Measurements from ENCODE around the gene ADAM33.
A peak's percentile ranks its signal among the peaks of the same experiment; 100 is the strongest.

DNA sequence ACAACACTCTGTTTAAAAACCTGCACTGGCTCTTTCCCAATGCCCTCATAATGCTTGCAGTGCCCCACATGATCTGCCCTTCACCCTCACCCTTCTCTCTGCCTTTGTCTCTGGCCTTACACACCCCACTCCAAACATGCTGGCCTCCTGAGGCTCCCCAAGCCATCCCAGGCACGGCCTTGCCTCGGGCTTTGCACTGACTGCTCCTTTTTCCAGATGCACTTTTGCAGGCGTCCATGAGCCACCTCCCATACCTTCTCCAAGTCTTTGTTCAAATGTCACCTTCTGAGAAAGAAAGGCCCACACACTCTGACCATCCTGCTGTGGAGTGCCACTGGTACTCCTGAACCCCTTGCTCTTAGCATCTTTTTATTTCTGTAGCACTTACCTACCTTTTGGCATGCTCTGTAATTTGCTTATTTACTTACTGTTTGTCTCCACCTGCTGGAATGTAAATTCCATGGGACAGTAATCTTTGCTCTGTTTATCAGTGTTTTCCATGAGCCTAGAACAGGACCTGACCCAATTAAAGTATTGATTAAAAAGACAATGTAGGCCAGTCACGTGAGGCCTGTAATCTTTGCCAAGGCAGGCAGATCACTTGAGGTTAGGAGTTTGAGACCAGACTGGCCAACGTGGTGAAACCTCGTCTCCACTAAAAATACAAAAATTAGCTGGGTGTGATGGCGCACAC lies 49.4 kb downstream of the ADAM33 start:
- TF ChIP-seq, protein P1, sequence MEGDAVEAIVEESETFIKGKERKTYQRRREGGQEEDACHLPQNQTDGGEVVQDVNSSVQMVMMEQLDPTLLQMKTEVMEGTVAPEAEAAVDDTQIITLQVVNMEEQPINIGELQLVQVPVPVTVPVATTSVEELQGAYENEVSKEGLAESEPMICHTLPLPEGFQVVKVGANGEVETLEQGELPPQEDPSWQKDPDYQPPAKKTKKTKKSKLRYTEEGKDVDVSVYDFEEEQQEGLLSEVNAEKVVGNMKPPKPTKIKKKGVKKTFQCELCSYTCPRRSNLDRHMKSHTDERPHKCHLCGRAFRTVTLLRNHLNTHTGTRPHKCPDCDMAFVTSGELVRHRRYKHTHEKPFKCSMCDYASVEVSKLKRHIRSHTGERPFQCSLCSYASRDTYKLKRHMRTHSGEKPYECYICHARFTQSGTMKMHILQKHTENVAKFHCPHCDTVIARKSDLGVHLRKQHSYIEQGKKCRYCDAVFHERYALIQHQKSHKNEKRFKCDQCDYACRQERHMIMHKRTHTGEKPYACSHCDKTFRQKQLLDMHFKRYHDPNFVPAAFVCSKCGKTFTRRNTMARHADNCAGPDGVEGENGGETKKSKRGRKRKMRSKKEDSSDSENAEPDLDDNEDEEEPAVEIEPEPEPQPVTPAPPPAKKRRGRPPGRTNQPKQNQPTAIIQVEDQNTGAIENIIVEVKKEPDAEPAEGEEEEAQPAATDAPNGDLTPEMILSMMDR (IDR thresholded peaks at IDR 0.05 in 2 of 3, conservative IDR thresholded peaks at IDR 0.05 in 1 of 3; ENCODE audit: borderline replicate concordance in 1 of 3, insufficient read depth in 1 of 3, low read depth in 2 of 3, low read length in 2 of 3): peak in 2 of 3 experiments; percentile 22 to 37; a peak in 3 of 6 replicates
- TF ChIP-seq ZFX (IDR thresholded peaks at IDR 0.05) (no peak), POLR2A (IDR thresholded peaks at IDR 0.05; ENCODE audit: borderline replicate concordance, extremely low read depth, insufficient read depth, insufficient read length) (no peak), SRF (IDR thresholded peaks at IDR 0.05; ENCODE audit: low read depth) (no peak)

All from HCT116 (cell line).